Adrenal gland (tissue), 5 donors: Measurements from ENCODE around the gene AP1S3.

ENCODE experiments used
- CTCF ChIP-seq, 6 experiments: fragments of 450-650 bp in 4 of 6; fragments of 200-600 bp in 2 of 6; sonication (generic) in 1 of 6; IDR thresholded peaks; 1 replicate in 5 of 6; 2 replicates in 1 of 6; pipeline versions ENCODE4 v1.5.1 to v1.8.0; 2016 to 2021; ENCODE audit warnings: antibody characterized with exemption in 6 of 6, mild to moderate bottlenecking in 2 of 6, moderate library complexity in 1 of 6
- POLR2A ChIP-seq, 2 donors: fragments of 450-650 bp; IDR thresholded peaks; one replicate each; pipeline ENCODE4 v1.6.1; 2017; ENCODE audit warnings: antibody characterized with exemption in 2 of 2, mild to moderate bottlenecking in 2 of 2, moderate library complexity in 1 of 2
- donor health status: DM: no; HTN: no; CAD: no.

GRCh38 chr2:223824301-223824700 lies 13.1 kb downstream of the AP1S3 start:
- TF ChIP-seq CTCF (IDR thresholded peaks at IDR 0.05), result no peak
- no peak for TF ChIP-seq POLR2A (IDR thresholded peaks at IDR 0.05)
